ENCODE data around the gene RNF11.

RNF11 gene

GRCh38 chr1:51316113-51316845, 80.2 kb downstream of the RNF11 start:
- TF ChIP-seq, protein P1, sequence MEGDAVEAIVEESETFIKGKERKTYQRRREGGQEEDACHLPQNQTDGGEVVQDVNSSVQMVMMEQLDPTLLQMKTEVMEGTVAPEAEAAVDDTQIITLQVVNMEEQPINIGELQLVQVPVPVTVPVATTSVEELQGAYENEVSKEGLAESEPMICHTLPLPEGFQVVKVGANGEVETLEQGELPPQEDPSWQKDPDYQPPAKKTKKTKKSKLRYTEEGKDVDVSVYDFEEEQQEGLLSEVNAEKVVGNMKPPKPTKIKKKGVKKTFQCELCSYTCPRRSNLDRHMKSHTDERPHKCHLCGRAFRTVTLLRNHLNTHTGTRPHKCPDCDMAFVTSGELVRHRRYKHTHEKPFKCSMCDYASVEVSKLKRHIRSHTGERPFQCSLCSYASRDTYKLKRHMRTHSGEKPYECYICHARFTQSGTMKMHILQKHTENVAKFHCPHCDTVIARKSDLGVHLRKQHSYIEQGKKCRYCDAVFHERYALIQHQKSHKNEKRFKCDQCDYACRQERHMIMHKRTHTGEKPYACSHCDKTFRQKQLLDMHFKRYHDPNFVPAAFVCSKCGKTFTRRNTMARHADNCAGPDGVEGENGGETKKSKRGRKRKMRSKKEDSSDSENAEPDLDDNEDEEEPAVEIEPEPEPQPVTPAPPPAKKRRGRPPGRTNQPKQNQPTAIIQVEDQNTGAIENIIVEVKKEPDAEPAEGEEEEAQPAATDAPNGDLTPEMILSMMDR (IDR thresholded peaks at IDR 0.05; ENCODE audit: low read depth, low read length, missing control alignments) = no peak
- in situ Hi-C loops (cut with HindIII; ENCODE audit: low pct_ligation_motif_present, low sequenced_read_pairs) = no loop called here
- no peak overlapping the region for H3K27ac ChIP-seq

GRCh38 chr1:51316846-51317120, 80.7 kb downstream of the RNF11 start:
- TF ChIP-seq, protein P1 (IDR thresholded peaks at IDR 0.05; ENCODE audit: low read depth, low read length, missing control alignments) = no peak
- Histone ChIP-seq H3K4me3 (ENCODE audit: low read depth, low read length) (no peak overlapping the region), H3K27ac (no peak overlapping the region), H3K27me3 (replicated peaks) (no peaks in the 10 kb centered on the region), H3K36me3 (replicated peaks) (no peaks in the 10 kb centered on the region)
- DNase-seq = no peak
- in situ Hi-C loops (cut with HindIII; ENCODE audit: low pct_ligation_motif_present, low sequenced_read_pairs) = no loop called here

More at GRCh38 chr1:51316113-51316845, 80.2 kb downstream of the RNF11 start:
- Histone ChIP-seq H3K36me3 (replicated peaks) (no peaks in the 10 kb centered on the region), H3K27me3 (replicated peaks) (no peaks in the 10 kb centered on the region), H3K4me3 (ENCODE audit: low read depth, low read length) (no peak overlapping the region)
- no peak for DNase-seq

GRCh38 chr1:51317798-51318197, 81.7 kb downstream of the RNF11 start:
- Histone ChIP-seq H3K27ac (no peak overlapping the region), H3K27me3 (replicated peaks) (no peaks in the 10 kb centered on the region), H3K36me3 (replicated peaks) (no peaks in the 10 kb centered on the region), H3K4me3 (ENCODE audit: low read depth, low read length) (no peak overlapping the region)
- TF ChIP-seq, protein P1 (IDR thresholded peaks at IDR 0.05; ENCODE audit: low read depth, low read length, missing control alignments) = no peak
- DNase-seq = no peak
- in situ Hi-C loops (cut with HindIII; ENCODE audit: low pct_ligation_motif_present, low sequenced_read_pairs) = no loop called here

- no peak overlapping the region for H3K4me3 ChIP-seq (ENCODE audit: low read depth, low read length)
Observed at GRCh38 chr1:51320967-51321923, 85.2 kb downstream of the RNF11 start.

DNA sequence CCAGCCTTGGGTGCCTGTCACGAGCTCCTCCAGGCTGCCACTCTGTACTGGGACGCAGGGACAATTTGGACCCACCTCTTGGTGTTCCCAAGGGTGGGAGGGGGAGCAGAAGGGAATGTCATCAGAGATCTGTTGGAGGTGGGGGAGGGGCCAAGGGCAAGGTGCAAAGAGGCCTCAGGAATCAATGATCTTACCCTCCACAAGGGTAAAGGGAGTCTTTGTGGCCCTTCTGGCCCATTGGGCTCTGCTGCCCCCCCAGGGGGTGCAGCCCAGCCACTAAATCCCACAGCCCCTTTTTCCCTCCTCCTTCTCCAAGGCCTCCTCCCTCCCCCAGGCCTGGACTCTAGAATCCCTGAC, 85.8 kb downstream of the RNF11 start:
- no peak overlapping the region for H3K4me3 ChIP-seq (ENCODE audit: low read depth, low read length)
- TF ChIP-seq, protein P1 (IDR thresholded peaks at IDR 0.05; ENCODE audit: low read depth, low read length, missing control alignments) = no peak
- no peaks in the 10 kb centered on the region for H3K36me3 ChIP-seq (replicated peaks)
- no peak for DNase-seq
- H3K27me3 ChIP-seq (replicated peaks) = no peaks in the 10 kb centered on the region
- H3K27ac ChIP-seq = no peak overlapping the region
- in situ Hi-C loops (cut with HindIII; ENCODE audit: low pct_ligation_motif_present, low sequenced_read_pairs) = no loop called here

More at GRCh38 chr1:51320967-51321923, 85.2 kb downstream of the RNF11 start:
- in situ Hi-C loops (cut with HindIII; ENCODE audit: low pct_ligation_motif_present, low sequenced_read_pairs) = no loop called here
- TF ChIP-seq, protein P1 (IDR thresholded peaks at IDR 0.05; ENCODE audit: low read depth, low read length, missing control alignments) = no peak
- Histone ChIP-seq H3K27me3 (replicated peaks) (no peaks in the 10 kb centered on the region), H3K36me3 (replicated peaks) (no peaks in the 10 kb centered on the region), H3K27ac (no peak overlapping the region)
- no peak for DNase-seq
